Mucosa of descending colon (tissue), 3 donors: Measurements from ENCODE around the gene ITK. TPM values are rescaled to one million over a fixed set of nuclear protein-coding genes. Genes with fewer than 3 reads are reported as not detected.

Source experiments
- ATAC-seq: fragments of 200-7000 bp; cut with Tn5 transposase; one replicate; pipeline ENCODE4 v1.9.1; 2020; ENCODE audit warnings: mild to moderate bottlenecking, moderate library complexity
- DNase-seq, 3 donors: peaks; one replicate each; pipeline ENCODE4 v3.0.0-alpha.2; 2020
- H3K36me3 ChIP-seq: fragments of 200-600 bp; one replicate; pipeline ENCODE4 v1.8.0; 2021; ENCODE audit warnings: low read depth, mild to moderate bottlenecking
- H3K4me1 ChIP-seq: fragments of 200-600 bp; one replicate; pipeline ENCODE4 v1.8.0; 2021; ENCODE audit warnings: low read depth, mild to moderate bottlenecking
- H3K4me3 ChIP-seq: fragments of 200-600 bp; one replicate; pipeline ENCODE4 v1.8.0; 2021; ENCODE audit warnings: mild to moderate bottlenecking
- H3K9me3 ChIP-seq: fragments of 200-600 bp; one replicate; pipeline ENCODE4 v1.8.0; 2021; ENCODE audit warnings: mild to moderate bottlenecking
- CTCF ChIP-seq: fragments of 200-600 bp; IDR thresholded peaks from one replicate; pipeline ENCODE4 v1.8.0; 2022; ENCODE audit warnings: antibody characterized with exemption, mild to moderate bottlenecking
- intact Hi-C, 2 donors: fragments of 100-400 bp; cut with DNase I in 1 of 2; cut with micrococcal nuclease in 1 of 2; formaldehyde crosslinking; loops; one replicate each; pipeline versions ENCODE4 v1.11.0 to v1.11.1; 2022; cut with DNase I, micrococcal nuclease
- total RNA-seq, 3 donors: library from RNA; stranded (reverse); fragmentation: NEBNext Ultra II Directional in 2 of 3; extraction: Animal tissue kit (Norgen Biotek cat#: 25700) in 2 of 3; gene quantifications; one replicate each; pipeline versions ENCODE4 v1.2.1 to v1.2.4, GENCODE V29; 2021 to 2023
- donor health status: DM: no; HTN: no; CAD: no; lungs with moderate emphysema.
- donor health status: DM: no; HTN: no; CAD: no.
- donor health status: DM: no; HTN: yes; CAD: no.

Gene ITK
- total RNA-seq, 3 donors from 2014 or later, result 2.6 to 5.7 (median 2.7) TPM

GRCh38 chr5:157159209-157159751 is 21.4 kb upstream of the ITK start:
- Histone ChIP-seq H3K4me1 (no peaks in the 10 kb centered on the region), H3K9me3 (no peaks in the 10 kb centered on the region), H3K4me3 (no peak overlapping the region), H3K36me3 (no peaks in the 10 kb centered on the region)
- intact Hi-C loops, result no loop called here
- no peak for ATAC-seq
- no peak for TF ChIP-seq CTCF
- DNase-seq, result no peak

- Histone ChIP-seq H3K9me3 (no peaks in the 10 kb centered on the region), H3K4me1 (no peaks in the 10 kb centered on the region), H3K4me3 (no peak overlapping the region), H3K36me3 (no peaks in the 10 kb centered on the region)
- TF ChIP-seq CTCF, result no peak
- ATAC-seq, result no peak
- intact Hi-C loops, result no loop called here
- no peak for DNase-seq
Measured at GRCh38 chr5:157160001-157160400, 20.6 kb upstream of the ITK start.

- H3K36me3 ChIP-seq, result no peaks in the 10 kb centered on the region
- DNase-seq (no peak), ATAC-seq (no peak)
- no peaks in the 10 kb centered on the region for H3K4me1 ChIP-seq
- H3K4me3 ChIP-seq, result no peak overlapping the region
- no peak for TF ChIP-seq CTCF
- no peaks in the 10 kb centered on the region for H3K9me3 ChIP-seq
- intact Hi-C loops, result no loop called here
Measured at GRCh38 chr5:157161996-157162395, 18.6 kb upstream of the ITK start.

- no peak for ATAC-seq
Measured at GRCh38 chr5:157162919-157163510, 17.6 kb upstream of the ITK start.

GRCh38 chr5:157164521-157164920 is 16.1 kb upstream of the ITK start:
- H3K36me3 ChIP-seq, result no peaks in the 10 kb centered on the region
- H3K4me3 ChIP-seq, result no peak overlapping the region
- H3K4me1 ChIP-seq, result no peaks in the 10 kb centered on the region
- no peak for TF ChIP-seq CTCF
- no peaks in the 10 kb centered on the region for H3K9me3 ChIP-seq
- intact Hi-C loops, result no loop called here
- DNase-seq (no peak), ATAC-seq (no peak)

More at GRCh38 chr5:157162919-157163510, 17.6 kb upstream of the ITK start:
- DNase-seq, result no peak
- intact Hi-C loops, result no loop called here
- H3K36me3 ChIP-seq, result no peaks in the 10 kb centered on the region
- H3K4me1 ChIP-seq, result no peaks in the 10 kb centered on the region
- no peak for TF ChIP-seq CTCF
- H3K9me3 ChIP-seq, result no peaks in the 10 kb centered on the region
- H3K4me3 ChIP-seq, result no peak overlapping the region
